ENCODE results near the gene NEK5. TPM values are rescaled to one million over a fixed set of nuclear protein-coding genes. Genes with fewer than 3 reads are reported as not detected.

NEK5 gene
- total RNA-seq, 2 donors from 2014 or later: 0.33 to 0.78 TPM

DNA sequence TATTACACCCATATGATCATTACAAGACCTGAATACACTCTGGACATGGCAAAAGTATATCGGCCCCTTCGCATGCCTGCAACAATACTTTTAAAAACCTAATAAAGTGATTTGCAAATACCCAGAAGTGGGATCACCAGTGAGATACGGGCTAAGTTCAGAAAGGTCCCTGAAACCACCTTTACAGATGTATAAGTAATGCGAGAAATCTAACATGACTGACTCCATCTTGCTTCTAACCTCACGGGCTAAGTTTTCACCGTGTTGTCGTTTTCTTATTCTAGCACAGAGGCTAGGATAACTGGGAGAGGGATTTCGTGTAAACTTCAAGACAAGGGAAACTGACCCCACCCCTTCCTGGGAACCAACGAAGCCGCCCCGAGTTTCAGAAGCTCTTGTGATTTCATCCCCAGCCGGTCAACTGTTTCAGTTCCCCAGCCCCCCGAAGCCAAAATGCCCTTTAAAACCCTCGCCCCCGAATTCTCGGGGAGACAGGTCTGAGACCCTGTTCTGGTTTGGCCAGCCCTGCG, 29.8 kb upstream of the NEK5 start:
- TF ChIP-seq POLR2A (IDR thresholded peaks at IDR 0.05): peak in 1 of 3 donors; percentile 24
- TF ChIP-seq, protein P1, sequence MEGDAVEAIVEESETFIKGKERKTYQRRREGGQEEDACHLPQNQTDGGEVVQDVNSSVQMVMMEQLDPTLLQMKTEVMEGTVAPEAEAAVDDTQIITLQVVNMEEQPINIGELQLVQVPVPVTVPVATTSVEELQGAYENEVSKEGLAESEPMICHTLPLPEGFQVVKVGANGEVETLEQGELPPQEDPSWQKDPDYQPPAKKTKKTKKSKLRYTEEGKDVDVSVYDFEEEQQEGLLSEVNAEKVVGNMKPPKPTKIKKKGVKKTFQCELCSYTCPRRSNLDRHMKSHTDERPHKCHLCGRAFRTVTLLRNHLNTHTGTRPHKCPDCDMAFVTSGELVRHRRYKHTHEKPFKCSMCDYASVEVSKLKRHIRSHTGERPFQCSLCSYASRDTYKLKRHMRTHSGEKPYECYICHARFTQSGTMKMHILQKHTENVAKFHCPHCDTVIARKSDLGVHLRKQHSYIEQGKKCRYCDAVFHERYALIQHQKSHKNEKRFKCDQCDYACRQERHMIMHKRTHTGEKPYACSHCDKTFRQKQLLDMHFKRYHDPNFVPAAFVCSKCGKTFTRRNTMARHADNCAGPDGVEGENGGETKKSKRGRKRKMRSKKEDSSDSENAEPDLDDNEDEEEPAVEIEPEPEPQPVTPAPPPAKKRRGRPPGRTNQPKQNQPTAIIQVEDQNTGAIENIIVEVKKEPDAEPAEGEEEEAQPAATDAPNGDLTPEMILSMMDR (IDR thresholded peaks at IDR 0.05): no peak

DNA sequence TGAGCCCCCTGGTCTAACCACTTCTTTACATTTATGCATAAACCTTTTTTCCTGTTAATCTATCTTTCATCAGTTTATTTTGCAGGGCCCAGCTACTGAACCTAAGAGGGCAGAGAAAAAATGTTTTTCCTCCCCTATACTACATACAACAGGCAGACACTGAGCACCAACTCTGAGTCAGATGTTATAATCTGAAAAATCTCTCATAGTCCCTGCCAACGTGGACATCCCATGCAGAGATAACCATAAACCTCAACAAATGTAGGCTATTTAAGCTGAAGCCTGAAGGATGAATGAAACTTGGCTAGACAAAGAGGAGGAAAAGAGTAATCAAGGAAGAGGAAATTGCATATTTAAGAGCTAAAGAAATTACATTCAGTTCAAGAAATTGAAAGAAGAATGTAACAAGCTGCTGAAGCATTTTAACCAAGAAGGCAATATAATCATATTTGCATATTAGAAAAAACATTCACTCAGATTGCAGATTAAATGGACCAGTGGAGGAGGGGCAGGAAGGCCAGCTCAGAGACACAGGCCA, 27.9 kb upstream of the NEK5 start:
- Histone ChIP-seq H3K27me3 (no peaks in the 10 kb centered on the region), H3K36me3 (replicated peaks in 1 of 2; ENCODE audit: insufficient read depth in 1 of 2, low read depth in 2 of 2) (no peaks in the 10 kb centered on the region), H3K4me1 (peaks cover 18% of the 10 kb centered on the region), H3K9me3 (no peaks in the 10 kb centered on the region), H3K4me3 (no peak overlapping the region), H3K27ac (no peak overlapping the region)
- intact Hi-C loops (cut with DNase I): no loop called here
- ATAC-seq (no peak), DNase-seq (no peak)
- 43 to 55% methylated on average over 1 of the region's 1 CpG for WGBS, 2 donors
- TF ChIP-seq POLR2A (IDR thresholded peaks at IDR 0.05): no peak
- TF ChIP-seq, protein P1 (IDR thresholded peaks at IDR 0.05): no peak

More for the DNA sequence above, 29.8 kb upstream of the NEK5 start:
- DNase-seq (peak in 1 of 4 donors; percentile 29), ATAC-seq (peak; percentile 31)
- Histone ChIP-seq H3K27ac (peak overlapping the region; percentile 30 to 72 (median 60)), H3K4me3 (peak overlapping the region; percentile 84 to 86), H3K36me3 (replicated peaks in 1 of 2; ENCODE audit: insufficient read depth in 1 of 2, low read depth in 2 of 2) (no peaks in the 10 kb centered on the region), H3K4me1 (peaks cover 18% of the 10 kb centered on the region), H3K27me3 (no peaks in the 10 kb centered on the region), H3K9me3 (no peaks in the 10 kb centered on the region)
- WGBS, 2 donors: 11 to 13% methylated on average over 17 of the region's 17 CpGs
- intact Hi-C loops (cut with DNase I): no loop called here

DNA sequence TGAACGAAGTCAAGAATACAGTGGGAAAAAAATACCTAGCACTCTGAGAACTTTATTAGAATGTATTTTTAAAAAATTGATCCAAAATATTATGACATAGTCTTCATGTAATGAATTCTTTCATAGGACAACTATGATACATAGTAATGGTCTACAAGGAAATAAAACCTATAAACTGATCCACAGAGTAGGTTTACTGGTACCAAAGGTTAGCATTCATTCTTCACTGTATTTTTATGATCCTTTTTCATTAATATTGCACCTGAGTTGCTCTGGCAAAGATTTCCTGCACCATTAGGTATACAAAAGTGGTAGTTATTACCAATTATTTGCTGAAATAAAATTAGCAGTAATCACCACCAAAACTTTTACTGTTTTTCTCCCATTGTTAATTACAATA, 26.3 kb upstream of the NEK5 start:
- H3K27ac ChIP-seq: no peak overlapping the region
- peaks cover 18% of the 10 kb centered on the region for H3K4me1 ChIP-seq
- 90 to 93% methylated on average over 1 of the region's 1 CpG for WGBS, 2 donors
- DNase-seq (no peak), ATAC-seq (no peak)
- intact Hi-C loops (cut with DNase I): no loop called here
- TF ChIP-seq, protein P1 (IDR thresholded peaks at IDR 0.05): no peak
- no peak for TF ChIP-seq POLR2A (IDR thresholded peaks at IDR 0.05)
- no peaks in the 10 kb centered on the region for H3K9me3 ChIP-seq
- H3K36me3 ChIP-seq (replicated peaks in 1 of 2; ENCODE audit: insufficient read depth in 1 of 2, low read depth in 2 of 2): peaks cover 2 to 4% of the 10 kb centered on the region in 2 donors
- H3K4me3 ChIP-seq: no peak overlapping the region
- no peaks in the 10 kb centered on the region for H3K27me3 ChIP-seq

DNA sequence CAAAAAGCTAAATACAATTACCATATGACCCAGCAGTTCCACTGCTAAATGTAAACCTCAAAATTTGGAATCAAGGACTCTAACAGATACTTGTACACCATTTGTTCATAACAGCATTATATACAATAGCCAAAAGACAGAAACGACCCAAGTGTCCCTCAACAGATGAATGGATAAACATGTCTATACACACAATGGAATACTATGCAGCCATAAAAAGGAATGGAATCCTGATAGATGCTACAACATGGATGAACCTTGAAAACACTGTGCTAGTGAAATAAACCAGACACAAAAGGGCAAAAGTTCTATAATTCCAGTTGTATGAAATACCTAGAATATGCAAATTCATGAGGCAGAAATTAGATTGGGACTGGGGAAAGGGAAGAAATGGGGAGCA, 18.4 kb upstream of the NEK5 start:
- Histone ChIP-seq H3K27ac (no peak overlapping the region), H3K9me3 (no peaks in the 10 kb centered on the region), H3K36me3 (replicated peaks in 1 of 2; ENCODE audit: insufficient read depth in 1 of 2, low read depth in 2 of 2) (peaks cover 4 to 7% of the 10 kb centered on the region in 2 donors), H3K4me3 (no peak overlapping the region), H3K27me3 (no peaks in the 10 kb centered on the region), H3K4me1 (no peaks in the 10 kb centered on the region)
- no peak for DNase-seq
- intact Hi-C loops (cut with DNase I): no loop called here
- no peak for TF ChIP-seq POLR2A (IDR thresholded peaks at IDR 0.05)
- TF ChIP-seq, protein P1 (IDR thresholded peaks at IDR 0.05): no peak
- 63 to 75% methylated on average over 1 of the region's 1 CpG for WGBS, 2 donors
- no peak for ATAC-seq

DNA sequence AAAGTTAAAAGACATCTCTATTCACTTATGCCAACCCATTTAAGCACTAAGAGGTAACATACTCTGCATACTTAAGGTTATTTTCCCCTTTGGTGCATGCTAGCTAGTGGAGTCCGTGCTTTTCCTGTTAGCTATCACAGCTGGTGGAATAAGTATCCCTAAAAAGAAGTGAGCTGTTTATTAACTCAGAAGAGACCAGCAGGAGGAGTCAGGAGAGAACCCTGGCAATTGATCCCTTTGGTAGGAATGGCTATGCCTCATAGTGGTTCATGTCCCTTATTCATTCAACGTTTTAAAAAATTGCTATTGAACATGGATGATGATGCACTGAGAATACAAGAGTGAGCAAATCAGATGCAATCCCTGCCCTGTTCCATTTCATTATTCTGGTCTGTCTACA, 12.4 kb upstream of the NEK5 start:
- H3K36me3 ChIP-seq (replicated peaks in 1 of 2; ENCODE audit: insufficient read depth in 1 of 2, low read depth in 2 of 2): no peaks in the 10 kb centered on the region
- 41 to 48% methylated on average over 2 of the region's 2 CpGs for WGBS, 2 donors
- DNase-seq (no peak), ATAC-seq (no peak)
- no peaks in the 10 kb centered on the region for H3K27me3 ChIP-seq
- no peaks in the 10 kb centered on the region for H3K9me3 ChIP-seq
- intact Hi-C loops (cut with DNase I): no loop called here
- no peak overlapping the region for H3K4me3 ChIP-seq
- TF ChIP-seq POLR2A (IDR thresholded peaks at IDR 0.05): no peak
- TF ChIP-seq, protein P1 (IDR thresholded peaks at IDR 0.05): no peak
- H3K27ac ChIP-seq: no peak overlapping the region
- no peaks in the 10 kb centered on the region for H3K4me1 ChIP-seq

Measured in body of pancreas (tissue), 4 donors.